GM11168 (cell line): Measurements from ENCODE around the gene SETMAR.
"Not testable (repeated sequence)": the region's sequence is repeated elsewhere in the genome, so short reads cannot be mapped to it uniquely, and the experiment has no call there.

ENCODE experiments used
- in situ Hi-C: fragments of 300-500 bp; cut with MboI; formaldehyde crosslinking; loops from one replicate; pipeline ENCODE4 v1.12.0; 2022; ENCODE audit warnings: low sequenced_read_pairs; ENCODE audit not compliant: unreplicated experiment

Gene SETMAR

DNA sequence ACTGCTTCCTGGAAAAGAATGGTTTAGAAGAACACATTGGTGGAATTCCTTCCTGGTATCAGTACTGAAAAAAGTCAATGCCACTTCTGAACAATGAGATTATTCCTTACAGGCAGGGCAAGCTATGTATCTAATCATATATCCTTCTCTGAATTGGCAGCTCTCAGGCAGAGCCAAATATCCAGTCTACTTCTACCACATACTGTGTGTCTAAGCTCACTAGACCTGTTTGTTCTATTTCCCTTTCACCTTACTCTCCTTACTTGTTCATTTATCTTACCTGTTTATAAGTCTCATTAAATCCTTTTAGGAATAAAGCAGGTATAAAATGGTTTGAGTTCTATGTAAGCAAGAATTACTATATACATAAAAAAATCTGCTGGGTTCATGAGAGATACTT is 8.3 kb downstream of the SETMAR start:
- in situ Hi-C loops = no loop called here

DNA sequence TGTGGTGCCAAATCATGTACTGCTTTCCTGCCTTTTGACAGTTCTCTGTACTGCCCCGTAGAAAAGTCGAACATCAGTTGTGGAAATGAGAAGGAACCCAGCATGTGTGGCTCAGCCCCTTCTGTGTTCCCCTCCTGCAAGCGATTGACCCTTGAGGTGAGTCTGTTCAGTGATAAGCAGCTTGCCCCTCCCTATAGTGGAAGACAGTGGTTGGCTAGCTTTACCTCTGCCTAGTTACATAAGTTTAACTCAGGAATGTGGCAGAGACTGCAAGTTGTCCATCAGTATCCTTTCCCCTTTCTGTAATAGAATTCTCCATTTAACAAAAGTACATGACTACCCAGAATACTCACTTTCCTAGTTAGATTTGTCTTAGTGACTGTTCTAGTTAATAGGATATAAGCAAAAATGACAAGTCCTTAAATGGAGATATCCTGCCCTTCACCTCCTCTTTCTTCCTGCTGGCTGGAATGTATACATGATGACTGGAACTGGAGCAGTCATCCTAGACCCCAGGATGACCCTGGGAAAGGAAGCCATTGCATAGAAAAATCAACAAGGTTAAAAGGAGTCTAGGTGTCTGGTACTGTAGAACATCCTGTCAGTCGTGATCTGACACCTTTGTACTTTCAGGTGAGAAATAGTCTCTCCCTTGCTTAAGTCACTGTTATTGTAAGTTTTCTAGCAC is 10.6 kb downstream of the SETMAR start:
- in situ Hi-C loops = no loop called here

DNA sequence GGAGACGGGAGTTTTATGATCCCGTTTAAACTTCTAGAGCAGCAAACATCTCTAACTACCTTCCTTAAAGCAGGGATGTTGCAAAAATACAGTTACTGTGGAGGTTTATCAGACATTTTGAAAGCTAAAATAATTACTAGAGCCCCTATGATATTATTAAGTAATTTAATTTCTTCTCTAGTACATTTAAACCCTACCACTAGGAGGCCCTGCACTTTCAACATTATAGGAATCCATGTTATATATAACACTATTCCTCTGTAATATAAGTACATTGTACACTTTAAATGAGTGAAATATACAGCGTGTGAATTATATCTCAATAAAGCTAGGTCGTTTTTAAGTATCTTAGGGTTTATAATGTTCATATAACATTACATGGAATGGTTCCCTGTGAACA is 11.5 kb downstream of the SETMAR start:
- in situ Hi-C loops = no loop called here

DNA sequence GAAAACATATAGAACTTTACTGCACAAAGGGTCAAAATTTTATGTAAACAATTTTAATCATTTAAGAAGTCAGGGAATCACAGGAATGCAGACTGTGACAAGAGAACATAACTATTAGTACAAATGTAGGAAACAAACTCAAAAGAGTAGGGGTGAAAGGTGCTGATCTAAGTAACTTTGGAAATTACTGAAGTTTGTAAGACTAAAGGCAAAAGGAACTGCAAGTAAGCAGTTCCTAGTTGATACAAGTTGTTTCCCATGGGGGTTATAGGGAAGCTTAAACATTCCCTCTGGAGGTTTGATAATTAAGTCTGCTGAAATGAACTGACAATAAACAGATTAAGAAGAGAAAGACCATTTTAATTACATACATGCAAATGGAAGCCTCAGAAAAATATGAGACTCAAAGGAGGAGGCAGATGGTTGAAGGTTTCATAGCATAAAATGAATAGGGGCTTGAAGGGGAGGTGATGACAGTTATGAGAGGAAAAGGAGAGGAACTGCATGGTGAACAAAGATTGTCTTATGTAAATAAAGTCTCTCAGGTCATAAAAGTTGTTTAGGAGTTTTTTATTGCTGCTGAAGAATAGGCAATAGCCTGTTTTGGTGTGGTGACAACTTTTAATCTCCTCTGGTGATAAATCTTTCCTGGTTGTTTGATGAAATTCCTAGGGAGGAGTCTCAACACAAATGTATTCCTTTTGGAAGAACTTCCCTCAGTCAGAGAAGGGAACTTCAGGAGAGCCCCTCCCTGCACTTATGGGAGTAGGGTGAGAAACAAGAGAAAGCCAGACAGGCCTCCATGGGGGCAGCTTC is 17.1 kb downstream of the SETMAR start:
- in situ Hi-C loops = no loop called here

DNA sequence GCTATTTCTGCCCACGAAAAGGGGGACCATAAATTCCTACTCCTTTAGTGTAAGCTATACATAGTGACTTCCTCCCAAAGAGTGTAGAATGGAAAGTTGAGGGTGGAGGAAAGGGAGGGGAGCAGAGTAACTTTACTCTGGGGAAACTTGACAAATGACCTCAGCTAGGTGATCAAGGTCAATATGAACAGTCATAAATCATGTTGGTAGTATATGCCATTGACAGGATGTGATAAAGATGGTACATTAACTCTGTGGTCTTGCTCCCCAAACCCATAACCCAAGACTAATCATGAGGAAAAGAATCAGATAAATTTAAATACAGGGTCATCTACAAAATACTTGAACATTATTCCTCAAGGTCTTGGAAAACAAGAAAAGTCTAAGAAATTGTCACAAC is 18.6 kb downstream of the SETMAR start:
- in situ Hi-C loops = no loop called here

DNA sequence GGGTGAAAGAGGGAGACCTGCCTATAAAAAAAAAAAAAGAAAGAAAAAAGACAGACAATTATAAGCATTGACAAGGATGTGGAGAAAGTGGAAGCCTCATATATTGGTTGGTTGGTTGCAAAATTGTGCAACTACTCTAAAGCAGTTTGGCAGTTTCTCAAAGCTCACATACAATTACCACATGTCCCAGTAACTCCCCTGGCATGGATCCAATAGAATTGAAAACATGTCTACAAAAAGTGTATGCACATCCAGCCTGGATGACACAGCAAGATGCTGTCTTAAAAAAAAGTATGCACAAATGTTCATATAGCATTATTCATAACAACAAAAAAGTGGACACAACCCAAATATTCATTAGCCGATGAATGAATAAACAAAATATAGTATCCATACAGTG is 19.5 kb downstream of the SETMAR start:
- in situ Hi-C loops = no loop called here

DNA sequence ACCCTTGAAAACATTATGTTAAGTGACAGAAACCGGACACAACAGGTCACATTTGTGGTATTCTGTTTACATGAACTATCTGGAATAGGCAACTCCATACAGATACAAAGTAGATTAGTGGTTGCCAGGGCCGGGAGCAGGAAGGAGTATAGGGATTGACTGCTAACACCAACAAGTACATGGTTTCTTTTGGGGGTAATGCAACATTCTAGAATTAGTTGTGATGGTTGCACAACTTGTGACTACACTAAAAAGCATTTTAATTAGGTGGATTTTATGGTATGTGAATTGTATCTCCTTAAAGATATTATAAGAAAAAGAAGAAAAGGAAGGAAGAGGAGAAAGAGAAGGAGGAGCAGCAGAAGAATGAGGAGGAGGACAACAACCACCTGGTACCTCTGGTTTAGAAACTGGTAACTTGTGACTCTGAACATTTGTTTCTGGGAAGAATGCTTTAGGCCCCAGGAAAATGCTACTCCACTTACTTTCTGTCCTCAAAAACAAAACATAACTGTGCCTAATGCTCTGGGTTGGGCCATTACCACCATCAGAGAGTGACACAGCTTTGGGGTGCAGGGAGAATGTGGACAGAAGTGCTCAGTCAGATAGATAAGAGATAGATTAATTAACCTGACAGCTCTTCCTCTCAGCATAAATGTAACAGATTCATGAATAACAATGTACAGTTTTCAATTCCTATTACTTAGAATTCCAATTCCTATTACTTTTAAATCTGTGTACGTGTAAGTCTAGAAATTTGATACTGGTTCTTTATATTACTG is 20.3 kb downstream of the SETMAR start:
- in situ Hi-C loops = no loop called here

DNA sequence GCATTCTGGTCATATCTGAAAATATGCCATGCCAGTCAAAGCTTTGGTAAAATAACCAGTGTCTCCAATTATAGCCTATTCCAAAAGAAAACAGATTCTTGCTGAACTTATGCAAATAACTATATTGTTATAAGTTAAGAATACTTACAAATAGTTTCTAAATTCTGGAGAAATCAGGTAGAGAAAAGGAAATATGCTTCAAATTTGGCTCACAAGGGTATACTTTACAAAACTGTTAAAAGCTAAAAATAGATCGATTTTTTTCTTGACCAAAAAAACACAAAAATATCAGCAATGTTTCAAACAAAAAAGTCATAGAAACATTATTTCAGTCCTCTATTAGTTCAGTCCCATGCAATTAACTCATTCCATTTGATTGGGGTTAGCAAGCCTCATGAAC is 23.7 kb downstream of the SETMAR start:
- in situ Hi-C loops = no loop called here

DNA sequence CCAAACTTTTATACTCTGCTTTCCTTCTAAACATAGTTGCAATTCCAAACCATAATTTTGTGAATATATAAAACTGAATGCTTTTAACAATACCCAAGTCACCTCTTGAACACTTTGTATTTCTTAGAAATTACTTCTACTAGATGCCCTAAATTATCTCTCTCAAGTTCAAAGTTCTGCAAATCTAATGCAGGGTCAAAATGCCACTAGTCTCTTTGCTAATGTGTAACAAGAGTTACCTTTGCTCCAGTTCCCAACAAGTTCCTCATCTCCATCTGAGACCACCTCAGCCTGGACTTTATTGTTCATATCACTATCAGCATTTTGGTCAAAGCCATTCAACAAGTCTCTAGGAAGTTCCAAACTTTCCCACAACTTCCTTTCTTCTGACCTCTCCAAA is 26.6 kb downstream of the SETMAR start:
- in situ Hi-C loops = not testable (repeated sequence)

DNA sequence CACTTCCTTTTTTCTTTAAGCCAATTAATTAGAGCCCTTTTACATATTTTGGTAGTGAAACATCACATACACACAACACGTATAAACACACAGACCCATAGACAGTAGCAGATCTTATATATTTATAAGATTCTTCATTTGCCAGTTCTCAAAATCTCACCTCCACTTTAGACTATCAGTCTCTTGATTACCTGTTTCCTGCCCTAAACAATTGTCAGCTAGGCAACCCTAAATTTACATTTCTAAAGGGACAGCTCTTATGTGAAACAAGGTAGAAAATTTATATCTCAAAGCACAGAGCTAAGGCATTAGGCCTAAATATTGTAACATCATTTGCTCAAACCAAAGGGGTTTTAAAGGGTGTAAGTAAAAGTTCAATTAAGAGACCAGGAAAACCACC is 28.9 kb downstream of the SETMAR start:
- in situ Hi-C loops = no loop called here

DNA sequence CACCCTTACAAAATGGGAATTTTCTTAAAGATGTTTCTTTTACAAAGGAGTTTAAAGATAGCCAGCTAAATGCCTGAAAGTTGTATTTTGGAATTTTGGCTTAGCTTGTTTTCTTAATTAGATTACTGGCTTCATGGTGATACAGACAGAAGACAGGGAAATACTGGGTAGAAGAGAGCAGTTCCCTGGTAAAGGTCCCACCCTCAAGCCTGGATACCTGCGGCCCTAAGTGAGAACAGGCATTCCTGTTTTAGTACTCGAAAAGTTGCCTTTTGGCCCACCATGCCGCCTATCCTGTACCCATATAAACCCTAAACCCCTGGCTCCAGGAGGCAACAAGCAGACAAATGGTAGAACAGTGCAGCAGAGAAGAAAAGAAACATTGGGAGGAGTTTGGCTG is 29.4 kb downstream of the SETMAR start:
- in situ Hi-C loops = no loop called here

DNA sequence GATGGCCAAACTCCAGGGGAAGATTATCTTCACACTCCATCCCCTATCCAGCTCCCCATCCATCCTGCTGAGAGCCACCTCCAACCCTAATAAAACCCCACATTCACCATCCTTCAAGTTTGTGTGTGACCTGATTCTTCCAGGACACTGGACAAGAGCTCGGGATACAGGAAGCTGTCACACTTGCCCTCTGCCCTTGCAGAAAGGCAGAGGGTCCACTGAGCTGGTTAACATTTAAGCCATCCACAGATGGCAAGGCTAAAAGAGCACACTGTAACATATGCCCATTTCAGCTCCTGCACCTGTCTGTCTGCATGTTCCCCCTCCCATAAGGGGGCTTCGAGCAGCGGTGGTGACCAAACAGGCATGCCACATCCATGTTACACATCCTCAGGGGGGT is 29.8 kb downstream of the SETMAR start:
- in situ Hi-C loops = no loop called here

DNA sequence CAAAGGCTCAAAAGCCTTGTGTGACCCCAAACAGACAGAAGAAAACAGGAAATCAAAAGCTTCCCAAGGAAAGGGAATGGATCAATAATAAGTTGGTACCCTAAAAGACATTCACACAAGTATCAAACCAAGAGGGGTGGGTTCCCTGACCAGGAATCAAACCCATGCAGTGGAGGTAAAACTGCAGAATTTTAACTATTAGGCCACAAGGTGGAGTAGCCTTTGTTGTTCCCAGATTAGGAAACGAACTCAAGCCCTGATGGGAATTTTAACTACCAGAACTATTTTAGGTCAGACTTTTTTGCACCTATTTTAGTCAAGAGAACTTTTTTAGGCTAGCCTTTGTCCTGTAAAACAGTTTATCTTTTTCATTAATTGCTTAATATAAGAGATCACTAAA is 31.4 kb downstream of the SETMAR start:
- in situ Hi-C loops = no loop called here

DNA sequence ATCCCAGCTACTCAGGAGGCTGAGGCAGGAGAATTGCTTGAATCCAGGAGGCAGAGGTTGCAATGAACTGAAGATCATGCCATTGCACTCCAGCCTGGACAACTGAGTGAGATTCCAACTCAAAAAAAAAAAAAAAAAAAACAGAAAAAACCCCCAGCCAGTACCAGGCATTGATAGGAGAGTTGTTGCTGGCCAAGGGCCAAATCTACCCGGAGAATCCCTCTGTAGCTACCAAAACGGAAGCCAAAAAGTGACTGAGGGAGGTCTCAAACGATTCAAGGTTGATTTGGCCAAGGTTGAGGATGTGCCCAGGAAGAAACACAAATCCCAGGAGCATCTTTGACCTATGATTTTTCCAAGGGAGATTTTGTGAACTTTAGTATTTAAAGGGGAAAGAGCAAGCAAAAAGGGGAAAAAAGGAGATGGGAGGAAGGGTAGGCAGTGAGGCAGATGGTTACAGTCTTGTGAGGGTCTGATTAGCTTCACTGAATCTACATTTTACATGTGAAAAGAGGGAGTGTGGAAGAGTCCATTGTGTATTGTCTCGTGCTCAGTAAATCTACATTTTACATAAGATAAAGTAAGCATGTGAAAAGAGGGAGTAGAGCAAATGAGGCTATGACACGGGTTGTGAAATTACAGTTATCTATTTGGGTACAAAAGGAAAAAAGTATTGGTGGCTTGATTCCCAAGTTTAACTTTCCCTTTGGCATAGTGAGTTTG is 32.8 kb downstream of the SETMAR start:
- in situ Hi-C loops = no loop called here

DNA sequence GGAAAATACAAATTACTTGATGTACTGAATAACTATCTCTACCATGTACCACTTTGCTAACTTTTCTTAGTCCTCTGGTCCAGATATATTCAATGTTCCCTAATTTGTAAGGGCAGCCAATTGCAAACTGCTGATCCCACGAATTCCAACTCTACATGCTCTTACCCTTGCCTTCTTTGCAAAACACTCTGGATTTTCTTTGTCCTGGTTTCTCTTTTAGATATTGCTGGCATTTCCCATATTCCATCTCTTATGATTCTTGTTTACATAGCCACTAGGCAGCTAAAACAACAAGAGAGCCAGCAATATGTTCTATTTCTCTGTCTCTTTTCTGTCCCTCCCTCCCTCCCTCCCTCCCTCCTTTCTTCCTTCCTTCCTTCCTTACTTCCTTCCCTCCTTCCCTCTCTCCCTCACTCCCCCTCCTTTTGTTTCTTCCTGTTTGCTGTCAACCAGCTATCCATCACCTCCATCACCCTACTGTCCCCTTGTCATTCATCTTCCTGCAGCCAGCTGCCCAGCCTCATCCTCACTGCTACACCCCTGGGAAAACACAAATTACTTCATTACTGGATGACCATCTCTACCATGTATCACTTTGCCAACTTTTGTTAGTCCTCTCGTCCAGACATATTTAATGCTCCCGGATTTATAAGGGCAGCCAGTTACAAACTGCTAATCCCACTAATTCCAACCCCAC is 33.8 kb downstream of the SETMAR start:
- in situ Hi-C loops = no loop called here

DNA sequence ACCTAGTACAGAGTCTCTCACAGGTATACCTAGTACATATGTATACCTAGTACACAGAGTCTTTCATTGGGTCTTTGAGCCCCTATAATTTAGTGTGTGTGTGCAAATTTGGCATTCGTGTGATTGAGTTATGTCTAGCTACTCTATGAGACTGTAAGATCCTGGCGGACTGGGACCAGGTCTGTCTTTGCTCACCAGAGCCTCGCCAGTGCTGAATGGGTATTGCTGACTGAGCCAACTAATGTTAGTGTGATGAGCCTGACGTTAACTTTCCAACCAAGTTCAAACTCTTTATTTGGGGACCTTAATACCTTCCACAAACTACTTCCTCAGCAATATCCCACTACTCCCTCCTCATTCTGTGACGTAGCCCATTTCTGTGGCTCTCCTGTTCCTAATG is 35.6 kb downstream of the SETMAR start:
- in situ Hi-C loops = no loop called here

DNA sequence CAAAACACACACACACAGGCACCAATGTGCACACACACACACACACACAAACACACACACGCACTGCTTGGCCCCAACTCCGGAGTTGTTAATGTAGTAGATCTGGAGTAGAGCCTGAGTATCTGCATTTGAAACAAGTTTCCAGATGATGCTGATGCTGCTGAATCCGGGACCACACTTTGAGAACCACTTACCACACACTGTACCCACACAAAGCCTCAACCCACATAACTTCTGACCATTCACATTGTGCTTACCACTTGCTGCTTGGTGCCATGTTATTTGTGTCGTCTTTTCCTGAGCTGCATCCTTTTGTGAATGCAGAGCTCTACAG is 36.9 kb downstream of the SETMAR start:
- in situ Hi-C loops = no loop called here

DNA sequence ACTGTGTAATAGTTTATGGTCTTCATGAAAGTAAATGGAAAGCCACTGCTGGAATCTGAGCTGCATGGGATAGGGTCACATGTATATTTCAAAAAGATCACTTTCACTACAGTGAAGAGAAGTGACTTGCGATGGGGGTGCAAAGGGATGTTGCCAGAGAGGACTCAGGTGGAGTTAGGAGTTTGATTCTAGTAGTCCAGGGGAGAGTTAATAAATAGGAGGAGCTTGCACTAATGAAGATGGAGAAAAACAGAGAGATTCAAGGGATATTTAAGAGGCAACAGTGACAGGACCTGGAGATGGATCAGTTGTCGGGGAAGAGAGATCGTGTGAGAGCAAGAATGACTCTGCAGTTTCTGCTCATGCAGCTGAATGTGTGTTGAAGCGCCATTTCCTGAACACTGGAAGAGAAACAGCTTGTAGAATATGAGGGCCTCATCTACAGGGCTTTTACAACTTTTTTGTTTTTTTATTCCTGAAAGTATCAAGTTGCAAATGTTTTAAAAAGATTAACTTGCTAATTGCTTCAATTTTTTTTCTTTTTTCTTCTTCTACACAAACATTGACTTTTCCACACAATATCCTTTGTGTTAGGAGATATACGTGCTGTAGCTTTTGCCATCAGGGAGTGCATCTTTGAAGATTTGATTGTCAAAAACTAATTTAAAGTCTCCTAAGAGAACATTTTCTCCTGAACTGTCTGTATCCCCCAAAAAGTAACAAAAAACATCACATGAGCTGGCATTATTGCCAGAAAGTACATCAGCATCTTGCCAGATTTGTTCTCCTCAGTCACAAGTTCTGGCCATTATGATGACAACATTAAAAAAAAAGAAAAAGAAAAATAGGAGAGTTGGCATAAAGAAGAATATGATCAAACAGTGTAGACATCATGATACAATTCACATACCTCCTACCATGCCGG is 37.5 kb downstream of the SETMAR start:
- in situ Hi-C loops = no loop called here

DNA sequence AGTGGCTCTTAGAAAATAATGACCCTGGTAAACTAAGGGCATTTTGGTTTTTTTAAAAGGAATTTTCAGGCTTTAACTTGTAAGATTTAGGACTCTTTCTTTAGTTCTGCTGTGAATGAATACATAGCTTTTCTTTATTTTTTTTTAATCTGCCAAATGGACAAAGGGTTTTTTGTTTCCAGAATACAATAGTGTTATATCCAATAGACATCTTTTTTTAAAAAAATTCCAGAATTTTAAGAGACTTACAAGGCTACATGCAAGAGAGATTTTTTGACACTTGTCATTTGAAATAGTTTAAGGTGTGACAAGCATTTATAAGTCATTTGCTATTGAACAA is 38.1 kb downstream of the SETMAR start:
- in situ Hi-C loops = no loop called here
